NCI-H524 treated with DMSO at 0.1 percent for 48 hours (cell line): ENCODE results near the gene LRRC57.
"Not testable (repeated sequence)": the region's sequence is repeated elsewhere in the genome, so short reads cannot be mapped to it uniquely, and the experiment has no call there.

Experiments
- DNase-seq: peaks from one replicate; lab custom pipeline; 2025; lab: John Stamatoyannopoulos, UW

The LRRC57 gene

GRCh38 chr15:42548249-42549031 lies at the start of gene LRRC57, which contains the start of gene HAUS2:
Gene LRRC57, minus strand, starts transcription at chr15:42548793. Its CDS starts 359 bp downstream, at chr15:42548434.
Gene HAUS2, plus strand, starts transcription at chr15:42548838. Its CDS starts 35 bp downstream, at chr15:42548873.
- peak; percentile 45 for DNase-seq

GRCh38 chr15:42595626-42596240 lies 47.1 kb upstream of the LRRC57 start:
- no peak for DNase-seq

- no peak for DNase-seq
Observed at GRCh38 chr15:42594095-42594494, 45.5 kb upstream of the LRRC57 start.

- no peak for DNase-seq
Observed at GRCh38 chr15:42593143-42593542, 44.5 kb upstream of the LRRC57 start.

- no peak for DNase-seq
Observed at GRCh38 chr15:42592716-42593115, 44.1 kb upstream of the LRRC57 start.

- no peak for DNase-seq
Observed at GRCh38 chr15:42591238-42591934, 42.8 kb upstream of the LRRC57 start.

GRCh38 chr15:42590619-42591237 lies 42.1 kb upstream of the LRRC57 start:
- no peak for DNase-seq

GRCh38 chr15:42584031-42584765 lies 35.6 kb upstream of the LRRC57 start:
- no peak for DNase-seq

- no peak for DNase-seq
Observed at GRCh38 chr15:42582569-42583375, 34.2 kb upstream of the LRRC57 start.

GRCh38 chr15:42581272-42581730 lies 32.7 kb upstream of the LRRC57 start:
- DNase-seq: peak; percentile 41

GRCh38 chr15:42578984-42579537 lies 30.5 kb upstream of the LRRC57 start:
- no peak for DNase-seq

- peak; percentile 76 for DNase-seq
Observed at GRCh38 chr15:42577514-42578031, 29.0 kb upstream of the LRRC57 start.

- DNase-seq: no peak
Observed at GRCh38 chr15:42576776-42577175, 28.2 kb upstream of the LRRC57 start.

GRCh38 chr15:42576040-42576594 lies 27.5 kb upstream of the LRRC57 start:
- no peak for DNase-seq

GRCh38 chr15:42575188-42576039 lies 26.8 kb upstream of the LRRC57 start, which contains the start of gene STARD9:
Gene STARD9, plus strand, starts transcription at chr15:42575606. Its CDS starts 110 bp downstream, at chr15:42575716.
- DNase-seq: peak; percentile 93

- no peak for DNase-seq
Observed at GRCh38 chr15:42558739-42559138, 10.1 kb upstream of the LRRC57 start.

GRCh38 chr15:42556550-42557207 lies 8.1 kb upstream of the LRRC57 start:
- not testable (repeated sequence) for DNase-seq

GRCh38 chr15:42553554-42553953 lies 5.0 kb upstream of the LRRC57 start:
- no peak for DNase-seq
